ENCODE results near the gene RAB3IL1.
A peak's percentile ranks its signal among the peaks of the same experiment; 100 is the strongest.
"Not testable (repeated sequence)": the region's sequence is repeated elsewhere in the genome, so short reads cannot be mapped to it uniquely, and the experiment has no call there.

RAB3IL1 gene

DNA sequence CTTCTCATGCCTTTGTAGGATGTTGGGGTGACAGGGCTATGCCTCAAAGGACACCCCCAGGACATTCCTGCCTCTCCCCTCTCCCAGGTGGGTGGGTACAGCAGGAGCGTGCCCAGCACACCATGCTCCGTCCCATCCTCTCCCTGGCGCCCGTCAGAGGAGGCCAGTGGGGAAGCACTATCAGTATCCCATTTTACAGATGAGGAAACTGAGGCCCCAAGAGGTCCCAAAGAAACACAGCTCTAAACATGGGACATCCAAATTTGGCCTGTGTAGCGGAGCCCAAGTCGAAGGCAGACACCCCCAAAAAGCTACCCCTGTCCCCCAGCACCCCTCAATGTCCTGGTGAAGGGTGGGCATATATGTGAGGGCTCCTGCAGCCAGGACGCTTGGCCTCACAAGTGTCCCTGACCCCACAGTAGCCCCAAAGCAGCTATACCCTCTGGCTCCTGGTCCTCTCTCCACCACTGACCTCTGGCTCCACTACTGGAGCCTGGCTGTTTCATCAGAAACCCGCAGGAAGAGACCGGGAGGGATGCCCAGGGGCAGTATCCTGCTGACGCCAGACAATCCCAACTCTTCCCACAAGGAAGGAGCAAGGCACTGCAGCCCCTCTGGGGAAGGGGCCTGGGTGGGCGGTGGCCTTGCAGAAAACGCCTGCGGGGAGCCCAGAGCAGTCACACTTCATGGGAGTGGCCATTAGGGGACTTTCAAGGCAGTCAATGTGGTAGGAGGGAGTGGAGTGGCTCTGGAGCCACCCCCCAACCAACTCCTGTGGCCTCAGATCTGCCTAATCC is 31.4 kb downstream of the RAB3IL1 start:
- no peak for DNase-seq (ENCODE audit: low read depth)

- no peak for DNase-seq (ENCODE audit: low read depth)
These were observed 32.1 kb downstream of the RAB3IL1 start for GRCh38 chr11:61885166-61885778.

DNA sequence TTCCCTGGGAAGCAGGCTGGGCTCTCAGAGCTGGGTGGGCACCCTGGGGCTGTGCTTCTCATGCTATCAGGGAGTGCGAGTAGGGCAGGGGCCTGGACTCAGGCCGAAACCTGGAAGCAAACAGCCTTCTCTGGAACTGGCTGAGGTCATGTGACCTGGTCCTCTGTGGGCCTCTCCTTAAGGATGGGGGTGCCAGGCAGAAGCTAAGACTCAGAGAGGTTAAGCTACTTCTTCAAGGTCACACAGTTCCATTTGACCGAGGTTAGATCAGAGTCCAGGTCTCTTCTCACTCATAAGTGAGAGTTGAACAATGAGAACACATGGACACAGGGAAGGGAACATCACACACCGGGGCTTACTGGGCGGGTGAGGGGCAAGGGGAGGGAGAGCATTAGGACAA is 33.4 kb downstream of the RAB3IL1 start:
- DNase-seq (ENCODE audit: low read depth): no peak

GRCh38 chr11:61883327-61883726 is 34.0 kb downstream of the RAB3IL1 start:
- no peak for DNase-seq (ENCODE audit: low read depth)

DNA sequence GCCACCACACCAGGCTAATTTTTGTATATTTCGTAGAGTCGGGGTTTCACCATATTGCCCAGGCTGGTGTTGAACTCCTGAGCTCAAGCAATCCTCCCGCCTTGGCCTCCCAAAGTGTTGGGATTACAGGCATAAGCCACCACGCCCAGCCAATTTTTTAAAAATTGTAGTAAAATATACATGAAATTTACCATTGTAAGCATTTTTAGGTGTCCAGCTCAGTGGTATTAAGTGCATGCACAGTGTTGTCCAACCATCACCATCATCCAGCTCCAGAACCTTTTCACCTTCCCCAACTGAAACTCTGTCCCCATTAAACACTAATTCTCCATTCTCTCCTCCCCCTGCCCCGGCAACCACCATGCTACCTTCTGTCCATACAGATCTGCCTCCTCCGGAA is 34.5 kb downstream of the RAB3IL1 start:
- no peak for DNase-seq (ENCODE audit: low read depth)

- DNase-seq (ENCODE audit: low read depth): not testable (repeated sequence)
These were observed 35.1 kb downstream of the RAB3IL1 start for GRCh38 chr11:61882267-61882666.

- DNase-seq (ENCODE audit: low read depth): no peak
These were observed 36.0 kb downstream of the RAB3IL1 start for GRCh38 chr11:61881397-61881796.

- DNase-seq (ENCODE audit: low read depth): no peak
These were observed 36.9 kb downstream of the RAB3IL1 start for GRCh38 chr11:61880454-61880853.

DNA sequence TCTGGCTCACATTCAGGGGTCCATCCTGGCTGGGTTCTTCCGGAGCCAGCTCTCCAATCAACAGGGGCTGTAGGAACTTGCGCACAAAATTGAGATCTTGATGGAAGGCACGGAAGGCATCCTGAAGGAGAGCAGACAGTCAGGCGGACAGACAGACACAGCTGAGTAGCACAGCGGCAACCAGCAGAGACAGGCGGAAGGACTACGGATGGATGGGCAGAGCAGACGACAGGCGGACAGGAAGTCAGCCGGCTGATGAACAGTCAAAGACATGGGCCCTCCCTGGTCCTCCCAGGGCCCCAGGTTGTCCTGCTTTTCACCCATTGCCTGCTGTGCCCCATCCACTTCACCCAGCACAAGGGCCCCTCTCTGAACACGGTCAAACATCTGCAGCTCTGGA is 37.3 kb downstream of the RAB3IL1 start:
- no peak for DNase-seq (ENCODE audit: low read depth)

GRCh38 chr11:61879152-61879551 is 38.2 kb downstream of the RAB3IL1 start:
- no peak for DNase-seq (ENCODE audit: low read depth)

DNA sequence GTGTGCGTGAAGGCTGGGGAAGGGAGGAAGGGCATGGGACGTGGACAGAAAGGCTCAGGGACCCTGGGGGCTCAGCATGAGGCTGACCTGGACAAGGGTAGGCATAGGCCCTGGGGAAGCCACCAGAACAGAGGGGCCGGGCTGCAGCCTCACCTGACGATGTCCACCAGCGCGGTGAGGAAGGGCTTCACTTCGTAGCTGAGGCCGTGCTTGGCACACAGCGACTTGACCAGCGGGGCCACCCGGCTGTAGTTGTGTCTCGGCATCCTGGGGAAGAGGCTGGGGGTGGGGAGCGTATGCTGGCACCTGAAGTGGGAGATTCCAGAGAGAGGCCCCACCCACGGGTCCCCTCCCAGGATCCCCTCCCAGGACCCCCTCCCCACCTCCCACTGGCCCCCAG is 41.7 kb downstream of the RAB3IL1 start:
- no peak for DNase-seq (ENCODE audit: low read depth)

- no peak for DNase-seq (ENCODE audit: low read depth)
These were observed 42.5 kb downstream of the RAB3IL1 start for GRCh38 chr11:61874853-61875252.

- no peak for DNase-seq (ENCODE audit: low read depth)
These were observed 43.0 kb downstream of the RAB3IL1 start for GRCh38 chr11:61874377-61874809.

GRCh38 chr11:61873588-61874376 is 43.6 kb downstream of the RAB3IL1 start:
- no peak for DNase-seq (ENCODE audit: low read depth)

DNA sequence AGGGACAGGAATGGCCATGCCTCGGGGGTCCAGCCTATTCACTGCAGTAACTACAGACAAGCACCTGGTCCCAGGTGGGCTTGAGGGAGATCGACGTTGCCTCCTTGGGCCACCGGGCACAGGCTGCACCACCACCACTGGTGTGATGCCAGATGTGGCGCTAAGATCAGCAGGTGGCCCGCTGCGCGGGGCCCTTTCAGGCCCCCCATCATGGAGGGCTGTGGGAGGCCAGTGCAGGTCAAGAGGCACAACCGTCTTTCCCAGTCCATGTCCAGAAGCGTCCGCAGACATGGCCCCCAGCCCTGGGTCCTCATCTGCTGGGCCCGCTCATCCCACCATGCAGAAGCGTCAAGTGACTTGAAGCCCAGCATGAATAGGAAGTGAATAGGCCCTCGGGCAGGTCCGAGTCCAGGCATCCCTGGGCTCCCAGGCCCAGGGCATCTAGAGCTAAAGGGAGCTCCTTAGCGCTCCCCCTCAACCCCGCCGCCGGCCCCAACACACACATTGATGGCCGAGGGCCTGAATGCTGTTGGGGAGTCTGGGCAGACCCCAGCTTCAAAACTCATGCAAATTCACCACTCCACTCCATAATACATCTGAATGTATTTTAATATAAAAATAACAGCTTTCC is 44.3 kb downstream of the RAB3IL1 start:
- DNase-seq (ENCODE audit: low read depth): no peak

DNA sequence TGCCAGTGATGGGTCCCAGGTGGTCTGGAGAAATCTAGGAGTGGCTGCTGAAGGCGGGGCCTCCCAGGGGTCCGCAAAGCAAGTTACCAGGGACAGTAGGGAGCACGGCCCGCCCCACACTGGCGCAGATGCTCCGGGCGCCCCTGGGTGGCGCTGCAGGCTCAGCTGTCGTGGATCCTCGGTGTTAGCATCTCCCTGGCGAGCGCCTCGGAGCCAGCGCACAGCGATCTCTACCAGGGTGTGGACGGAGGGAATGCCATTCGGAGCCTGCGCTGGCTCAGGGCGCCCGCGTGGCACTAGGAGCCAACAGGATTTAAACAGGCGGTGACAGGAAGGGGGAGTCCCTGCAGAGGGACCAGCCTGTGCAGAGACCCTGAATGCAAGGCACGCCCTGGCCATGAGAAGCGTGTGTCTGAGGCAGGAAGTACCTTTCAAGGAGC is 46.2 kb downstream of the RAB3IL1 start:
- peak; percentile 72 for DNase-seq (ENCODE audit: low read depth)

DNA sequence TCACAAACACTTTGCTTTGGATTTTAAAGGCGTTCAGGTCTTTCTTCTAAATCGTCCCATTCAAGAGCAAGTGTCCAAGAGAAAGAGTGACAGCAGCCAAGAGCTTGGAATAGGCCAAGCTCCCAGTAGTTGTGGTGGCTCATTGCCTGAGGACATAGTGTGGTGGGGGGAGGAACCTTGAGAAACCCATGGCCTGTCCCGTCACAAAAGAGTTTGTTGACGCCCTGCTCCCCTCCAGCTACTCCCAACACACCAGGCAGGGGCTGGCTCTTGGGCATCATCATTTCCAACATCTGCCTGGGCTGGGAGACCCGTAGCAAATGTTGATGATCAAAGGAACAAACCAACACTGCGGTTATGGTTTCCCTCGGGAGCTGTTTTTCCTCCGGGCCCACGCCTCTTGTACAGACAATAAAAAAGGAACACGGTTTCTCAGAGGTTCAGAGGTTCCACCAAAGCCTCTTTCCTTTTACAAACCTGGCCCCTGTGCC is 46.8 kb downstream of the RAB3IL1 start:
- no peak for DNase-seq (ENCODE audit: low read depth)

DNA sequence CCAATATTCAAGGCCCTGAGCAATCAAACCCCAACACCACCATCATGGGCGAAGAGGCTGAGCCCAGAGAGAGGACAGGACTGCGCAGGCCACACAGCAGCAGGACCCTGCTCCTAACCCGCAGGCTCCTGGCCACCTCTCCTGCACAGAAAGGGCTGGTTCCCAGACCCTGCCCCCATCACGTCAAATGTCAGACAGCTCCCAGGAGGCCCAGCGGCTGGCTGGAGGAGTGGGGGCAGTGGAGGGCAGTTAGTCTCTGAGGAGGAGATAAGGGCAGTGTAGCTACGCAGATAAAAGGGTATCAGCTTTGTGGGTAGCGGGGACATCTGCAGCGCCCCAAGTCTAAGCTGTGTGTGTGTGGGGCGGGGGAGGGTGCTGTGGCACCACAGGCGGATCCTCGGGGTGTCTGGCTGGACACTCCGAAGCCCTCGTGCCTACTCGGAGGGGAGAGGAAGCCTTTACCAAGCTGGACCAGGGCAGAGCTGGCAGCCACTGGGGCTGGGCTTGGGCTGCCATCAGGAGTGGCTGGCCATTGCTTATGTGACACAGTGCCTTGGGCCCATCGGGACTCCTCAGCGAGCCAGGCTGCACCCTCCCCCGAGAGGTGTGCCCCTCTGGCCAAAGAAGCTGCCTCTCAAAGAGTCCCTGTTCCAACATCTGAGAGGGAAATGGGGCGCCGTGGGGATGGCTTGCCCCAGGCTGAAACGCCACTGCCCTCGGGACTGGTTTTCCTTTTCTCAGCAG is 47.5 kb downstream of the RAB3IL1 start:
- DNase-seq (ENCODE audit: low read depth): no peak

DNA sequence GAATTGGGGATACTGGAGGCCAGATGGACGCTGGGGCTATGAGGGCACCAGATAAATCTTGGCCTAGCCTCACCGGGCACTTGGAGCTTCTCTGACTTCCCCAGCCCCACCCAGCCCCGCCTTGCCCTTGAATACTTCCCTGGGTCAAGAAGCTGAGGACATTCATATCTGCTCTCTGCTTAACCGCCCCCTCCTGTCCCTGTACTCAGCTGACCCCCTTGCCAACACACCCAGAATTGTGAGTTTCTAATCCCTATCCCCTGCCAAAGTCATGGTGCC is 48.0 kb downstream of the RAB3IL1 start:
- DNase-seq (ENCODE audit: low read depth): no peak

DNA sequence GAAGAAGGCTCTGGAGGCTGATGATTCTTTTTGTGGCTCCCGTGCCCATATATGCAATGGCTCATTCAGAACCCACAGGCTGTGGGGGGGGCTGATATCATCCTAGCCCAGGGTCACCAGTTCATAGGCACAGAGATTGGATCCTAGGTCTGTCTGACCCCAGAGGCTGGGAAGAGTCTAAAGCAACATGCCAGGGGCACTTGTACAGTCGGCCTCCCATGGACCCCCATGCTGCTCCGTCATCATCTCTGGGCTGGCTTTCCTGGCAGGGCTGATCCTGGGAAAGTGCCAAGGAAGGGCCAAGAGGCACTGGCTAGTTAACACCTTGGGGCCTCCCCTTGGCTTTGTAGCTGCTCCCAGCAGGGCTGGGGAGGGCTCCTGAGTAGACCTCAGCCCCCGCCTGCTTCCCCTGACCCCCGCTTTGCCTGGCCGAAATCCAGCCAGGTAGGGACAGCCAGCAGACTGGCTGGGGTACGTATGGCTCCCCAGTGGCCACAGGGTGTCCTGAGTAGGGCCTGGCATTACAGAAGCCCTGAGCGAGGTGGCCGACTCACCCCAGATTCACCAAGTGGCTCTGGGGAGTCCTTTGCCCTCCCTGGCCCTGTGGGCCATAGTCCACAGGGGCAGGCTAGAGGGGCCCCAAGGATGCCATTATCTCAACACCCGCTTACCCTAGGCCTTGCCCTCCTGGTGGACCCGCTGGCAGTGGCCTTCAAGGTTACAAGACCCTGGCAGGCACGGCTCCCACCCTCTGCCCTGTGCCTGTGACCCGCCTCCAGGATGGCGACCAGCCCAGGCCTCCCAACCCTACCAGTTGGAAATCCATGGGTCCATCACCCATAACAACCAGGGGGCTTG is 48.6 kb downstream of the RAB3IL1 start:
- no peak for DNase-seq (ENCODE audit: low read depth)

GRCh38 chr11:61866958-61867343 is 50.4 kb downstream of the RAB3IL1 start:
- no peak for DNase-seq (ENCODE audit: low read depth)
